ENCODE results near the gene KEAP1.

DNA sequence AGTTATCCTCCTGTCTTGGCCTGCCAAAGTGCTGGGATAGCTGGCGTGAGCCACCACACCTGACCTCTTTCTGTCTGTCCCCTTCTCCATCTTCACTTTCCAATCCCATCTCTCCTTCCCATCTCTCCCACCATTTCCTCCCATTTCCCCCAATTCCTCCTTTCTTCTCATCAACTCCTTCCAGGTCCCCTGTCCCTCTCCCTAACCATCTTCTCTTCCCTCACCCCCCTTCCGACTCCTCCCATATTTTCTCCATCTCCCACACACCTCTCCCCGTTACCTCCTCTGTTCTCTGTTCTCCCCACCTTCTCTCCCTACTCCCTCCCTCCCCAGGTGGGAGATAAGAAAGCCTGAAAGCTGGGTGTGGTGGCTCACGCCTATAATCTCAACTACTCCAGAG is 40.6 kb downstream of the KEAP1 start:
- no peak for TF ChIP-seq EZH2phosphoT487 (IDR thresholded peaks at IDR 0.05; ENCODE audit: borderline replicate concordance, low read depth, low read length)
- TF ChIP-seq, protein P1, sequence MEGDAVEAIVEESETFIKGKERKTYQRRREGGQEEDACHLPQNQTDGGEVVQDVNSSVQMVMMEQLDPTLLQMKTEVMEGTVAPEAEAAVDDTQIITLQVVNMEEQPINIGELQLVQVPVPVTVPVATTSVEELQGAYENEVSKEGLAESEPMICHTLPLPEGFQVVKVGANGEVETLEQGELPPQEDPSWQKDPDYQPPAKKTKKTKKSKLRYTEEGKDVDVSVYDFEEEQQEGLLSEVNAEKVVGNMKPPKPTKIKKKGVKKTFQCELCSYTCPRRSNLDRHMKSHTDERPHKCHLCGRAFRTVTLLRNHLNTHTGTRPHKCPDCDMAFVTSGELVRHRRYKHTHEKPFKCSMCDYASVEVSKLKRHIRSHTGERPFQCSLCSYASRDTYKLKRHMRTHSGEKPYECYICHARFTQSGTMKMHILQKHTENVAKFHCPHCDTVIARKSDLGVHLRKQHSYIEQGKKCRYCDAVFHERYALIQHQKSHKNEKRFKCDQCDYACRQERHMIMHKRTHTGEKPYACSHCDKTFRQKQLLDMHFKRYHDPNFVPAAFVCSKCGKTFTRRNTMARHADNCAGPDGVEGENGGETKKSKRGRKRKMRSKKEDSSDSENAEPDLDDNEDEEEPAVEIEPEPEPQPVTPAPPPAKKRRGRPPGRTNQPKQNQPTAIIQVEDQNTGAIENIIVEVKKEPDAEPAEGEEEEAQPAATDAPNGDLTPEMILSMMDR (conservative IDR thresholded peaks at IDR 0.05; ENCODE audit: low read length): no peak
